ENCODE data around the gene CLCNKA.

CLCNKA gene

DNA sequence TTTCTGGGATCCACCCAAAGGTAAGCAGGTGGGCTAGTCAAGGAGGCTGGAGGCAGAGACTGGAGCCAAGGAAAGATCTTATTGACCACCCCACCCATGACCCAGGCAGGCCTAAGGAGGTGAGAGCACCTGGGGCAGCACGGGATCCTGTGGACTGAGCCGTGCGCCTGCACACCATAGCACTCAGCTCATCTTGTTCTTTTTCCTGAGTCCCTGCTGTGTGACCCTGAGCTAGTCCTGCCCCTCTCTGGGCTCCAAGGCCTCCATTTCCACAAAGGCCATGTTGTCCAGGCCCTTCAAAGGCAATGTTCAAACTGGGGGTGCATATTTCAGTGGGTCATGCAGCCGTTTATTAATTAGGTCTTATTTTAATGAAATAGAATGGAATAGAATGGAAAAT, 44.4 kb downstream of the CLCNKA start:
- DNase-seq, result no peak

DNA sequence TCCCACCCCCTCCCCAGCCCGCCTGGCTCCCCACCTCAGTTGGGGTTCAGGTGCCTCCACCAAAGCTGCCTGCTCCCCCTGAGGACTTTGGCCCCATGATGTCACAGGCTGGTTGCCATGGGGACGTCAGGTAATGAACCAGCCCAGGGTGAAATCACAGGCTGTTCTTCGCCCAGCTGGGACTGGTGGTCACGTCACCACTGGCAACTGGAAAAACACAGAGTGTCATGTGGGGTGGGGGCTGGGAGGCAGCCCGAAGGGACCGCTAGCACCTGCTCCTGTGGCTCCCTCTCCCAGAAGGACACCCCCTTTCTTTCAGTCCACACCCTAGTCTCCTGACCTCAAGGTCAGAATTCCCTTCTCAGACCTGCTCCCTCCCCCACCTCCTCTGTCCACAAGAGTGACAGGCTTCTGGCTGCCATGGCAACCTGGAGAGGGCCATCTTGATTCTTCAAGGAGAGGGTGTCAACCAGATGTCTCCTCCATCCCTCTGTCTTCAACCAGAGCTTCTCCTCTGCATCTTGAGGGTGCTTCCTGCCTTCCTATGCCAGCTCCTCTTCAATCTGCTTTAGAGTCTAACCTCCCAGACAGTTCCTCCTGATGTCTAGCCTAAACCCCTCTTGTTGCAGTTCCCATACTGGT, 45.4 kb downstream of the CLCNKA start:
- no peak for DNase-seq

DNA sequence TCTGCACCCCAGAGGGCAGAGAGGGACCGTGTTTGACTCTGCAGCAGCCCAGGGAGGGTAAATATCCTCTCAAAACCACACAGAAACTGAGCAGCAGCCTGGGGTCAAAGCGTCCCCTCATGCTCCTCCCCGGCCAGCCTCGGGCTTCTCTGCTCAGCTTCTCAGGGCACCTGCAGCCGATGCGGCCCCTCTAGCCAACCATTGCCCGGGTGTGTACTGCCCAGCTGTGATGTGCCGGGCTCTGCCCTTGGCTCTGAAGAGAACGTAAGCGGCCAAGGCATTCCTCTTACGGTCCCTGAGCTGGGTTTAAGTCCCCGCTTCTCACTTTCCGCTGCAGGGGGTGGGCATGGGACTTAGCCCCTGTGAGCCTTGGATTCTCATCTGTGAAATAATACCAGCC, 46.1 kb downstream of the CLCNKA start:
- no peak for DNase-seq

DNA sequence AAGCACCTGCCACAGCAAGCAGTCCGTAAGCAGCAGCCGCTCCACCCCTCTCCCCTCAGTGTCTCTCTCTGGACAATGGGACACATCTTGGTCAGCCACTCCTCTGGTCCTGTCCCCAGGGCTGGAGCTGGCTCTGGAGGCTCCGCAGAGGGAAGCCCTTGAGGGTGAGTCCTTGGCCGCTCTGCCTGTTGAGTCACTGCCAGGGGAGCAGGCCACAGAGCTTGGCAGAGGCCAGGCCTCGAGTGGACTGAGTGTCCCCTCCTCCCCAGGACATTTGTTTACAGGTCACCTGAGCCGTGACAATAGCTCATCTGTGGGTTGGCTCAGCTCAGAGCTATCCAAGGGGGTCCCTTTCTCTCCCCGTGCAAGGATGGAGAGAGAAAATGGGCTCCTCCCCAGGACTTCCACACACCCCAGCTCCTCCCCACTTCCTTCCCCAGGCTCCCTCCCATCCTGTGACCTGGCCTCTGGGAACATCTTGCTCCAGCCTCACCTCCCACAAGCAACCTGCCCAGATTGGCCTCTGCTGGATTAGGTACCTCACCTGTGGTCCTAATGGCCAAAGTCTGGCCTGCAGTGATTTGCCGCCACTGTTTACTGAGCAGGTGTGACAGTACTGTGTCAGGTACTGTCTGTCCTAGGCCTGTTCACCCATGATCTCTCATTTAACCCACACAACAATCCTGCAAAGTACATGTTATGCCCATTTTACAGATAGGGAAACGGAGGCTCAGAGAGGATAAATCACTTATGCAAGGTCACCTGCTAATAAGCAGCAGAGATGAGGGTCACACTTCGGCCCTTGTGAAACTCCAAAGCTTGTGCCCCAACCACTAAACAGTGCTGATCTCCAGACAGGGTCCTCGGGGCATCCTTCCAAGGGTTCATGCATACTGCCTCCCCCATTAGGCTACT, 46.8 kb downstream of the CLCNKA start:
- no peak for DNase-seq

DNA sequence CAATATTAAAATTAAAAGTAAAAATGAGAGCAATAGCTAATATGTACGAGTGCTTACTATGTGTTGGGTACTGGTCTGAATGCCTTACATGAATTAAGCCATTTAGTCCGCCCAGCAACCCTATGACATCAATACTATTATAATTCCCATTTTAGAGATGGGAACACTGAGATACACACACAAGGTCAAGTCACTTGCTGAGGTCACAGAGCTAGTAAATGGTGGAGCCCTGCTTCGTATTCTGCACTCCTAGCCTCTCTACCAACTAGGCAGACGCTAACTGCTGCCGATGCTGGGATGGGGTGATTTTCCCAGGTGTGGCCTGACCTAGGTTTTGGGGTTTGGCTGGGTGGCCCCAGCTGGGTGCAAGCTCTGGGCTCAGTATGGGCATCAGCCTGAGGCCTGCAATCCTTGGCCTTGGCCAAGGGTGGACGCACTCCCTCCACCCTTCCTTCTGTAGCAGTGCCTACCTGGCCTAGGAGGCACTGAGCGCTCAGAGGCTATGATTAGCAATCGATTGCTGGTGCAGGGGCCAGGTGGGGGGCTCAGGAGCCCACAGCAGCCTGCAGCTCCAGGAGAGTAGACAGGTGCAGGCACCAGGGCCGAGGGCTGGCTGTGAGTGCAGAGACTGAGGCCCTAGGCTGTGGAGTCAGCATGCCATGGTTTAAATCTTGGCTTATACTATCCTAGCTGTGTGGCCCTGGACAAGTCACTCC, 49.0 kb downstream of the CLCNKA start:
- DNase-seq, result no peak

DNA sequence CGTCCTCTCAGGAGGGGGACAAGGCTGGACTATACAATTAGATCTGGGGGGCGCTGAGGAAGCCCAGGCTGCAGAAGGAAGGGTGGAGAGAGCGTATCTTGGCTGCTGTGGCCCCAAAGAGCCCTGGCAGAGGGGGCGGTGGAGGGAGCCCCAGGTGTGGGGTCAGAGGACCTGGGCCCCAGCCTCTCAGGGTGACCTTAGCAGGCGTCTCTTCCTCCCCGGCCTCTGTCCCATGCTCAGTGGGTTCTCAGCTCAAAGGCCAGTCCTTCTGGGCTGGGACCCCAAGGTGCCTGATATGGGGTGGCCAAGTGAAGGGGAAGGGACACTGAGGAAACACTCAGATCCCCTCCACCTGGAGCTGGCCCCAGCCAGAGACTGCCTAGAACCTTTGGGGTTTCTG, 49.8 kb downstream of the CLCNKA start:
- no peak for DNase-seq

DNA sequence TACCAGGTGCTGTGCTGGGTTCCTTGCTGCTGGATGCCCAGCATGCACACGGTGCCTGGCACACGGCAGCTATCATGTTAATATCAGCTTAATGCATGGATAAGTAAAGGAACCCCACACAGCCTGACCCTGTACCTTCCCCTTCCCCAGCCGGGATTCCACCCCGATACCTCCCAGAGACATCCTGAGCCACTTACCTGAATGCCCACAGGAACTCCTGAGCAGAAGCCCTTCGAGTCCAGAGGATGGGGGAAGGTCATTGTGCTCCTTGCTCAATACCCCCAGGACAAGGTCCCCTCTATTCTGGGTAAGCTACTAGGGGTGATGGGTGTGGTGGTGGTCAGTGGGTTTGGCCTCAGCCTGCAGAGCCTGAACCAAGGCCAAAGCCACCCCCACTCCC, 50.3 kb downstream of the CLCNKA start:
- DNase-seq, result no peak

DNA sequence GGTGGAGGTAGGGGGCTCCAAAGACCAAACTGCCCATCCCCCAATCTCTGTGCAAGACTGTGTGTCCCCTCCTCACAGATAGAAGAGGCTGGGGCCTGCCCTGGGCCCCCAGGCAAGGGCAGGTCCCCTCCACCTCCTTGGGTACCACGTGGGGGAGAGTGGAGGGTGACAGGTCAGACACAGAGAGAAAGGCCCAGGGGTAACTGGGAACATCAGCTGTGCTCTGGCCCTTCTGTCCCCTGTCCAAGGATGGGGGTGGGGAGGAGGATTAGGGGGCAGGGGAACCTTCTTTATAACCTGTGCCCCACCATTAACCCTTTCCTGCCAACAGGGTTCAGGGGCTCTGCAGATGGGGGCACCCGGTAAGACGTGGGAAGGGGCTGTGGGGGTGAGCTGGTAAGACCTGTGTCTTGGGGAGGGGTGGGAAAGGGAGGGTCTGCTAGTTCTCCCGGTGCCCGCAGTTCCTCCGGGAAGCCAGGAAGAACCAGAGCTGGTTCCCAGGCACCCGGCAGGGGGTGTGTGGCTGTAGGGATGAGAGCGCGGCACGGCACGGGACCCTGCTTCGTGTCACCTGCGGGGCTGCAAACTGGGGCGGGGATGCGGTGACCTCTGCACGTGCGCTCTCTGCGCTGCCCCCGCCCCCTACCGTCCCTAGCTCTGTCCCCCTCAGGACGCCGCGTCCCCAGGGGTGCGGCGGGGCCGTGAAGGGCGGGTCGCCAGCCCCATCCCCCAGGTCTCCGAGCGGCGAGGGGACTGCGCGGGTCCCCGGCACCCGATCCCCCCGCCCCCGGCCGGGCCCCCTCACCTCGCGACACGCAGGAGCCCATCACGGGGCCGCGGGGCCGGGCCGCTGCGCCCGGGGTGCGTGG, 51.0 kb downstream of the CLCNKA start:
- no peak for DNase-seq

DNA sequence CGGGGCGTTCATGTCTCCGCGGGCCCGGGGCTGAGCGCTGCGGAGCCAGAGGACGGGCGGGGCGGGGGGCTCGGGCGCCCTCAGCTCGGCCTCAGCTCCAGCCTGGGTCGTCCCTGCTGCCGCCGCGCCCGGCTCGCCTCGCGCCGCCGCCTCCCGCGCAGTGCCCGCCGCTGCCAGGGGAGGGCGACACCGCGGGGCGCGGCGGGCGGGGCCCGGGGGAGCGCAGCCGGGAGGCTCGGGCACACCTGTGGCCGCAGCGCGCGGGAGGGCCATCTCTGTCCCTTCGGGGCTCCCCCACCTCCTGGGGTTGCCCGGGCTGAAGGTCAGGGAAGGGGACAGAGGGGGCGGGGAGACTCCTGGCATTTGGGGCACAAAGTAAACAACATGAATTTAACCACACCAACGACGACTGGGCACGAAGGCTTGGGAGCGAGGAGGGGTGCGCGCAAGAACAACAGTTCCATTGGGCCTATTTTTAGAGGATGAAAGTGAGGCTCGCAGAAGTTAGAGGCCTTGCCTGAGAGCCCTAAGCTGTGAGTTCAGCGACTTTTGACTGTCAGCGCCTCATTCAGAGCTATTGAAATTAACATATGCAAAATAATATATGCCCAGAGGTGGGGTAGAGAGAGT, 51.8 kb downstream of the CLCNKA start, which contains the start of gene FAM131C:
FAM131C (minus strand) TSS at position 162 of the 630 bp plus-strand sequence. CDS start 209 bp downstream, outside the sequence.
- peak; percentile 51 for DNase-seq

DNA sequence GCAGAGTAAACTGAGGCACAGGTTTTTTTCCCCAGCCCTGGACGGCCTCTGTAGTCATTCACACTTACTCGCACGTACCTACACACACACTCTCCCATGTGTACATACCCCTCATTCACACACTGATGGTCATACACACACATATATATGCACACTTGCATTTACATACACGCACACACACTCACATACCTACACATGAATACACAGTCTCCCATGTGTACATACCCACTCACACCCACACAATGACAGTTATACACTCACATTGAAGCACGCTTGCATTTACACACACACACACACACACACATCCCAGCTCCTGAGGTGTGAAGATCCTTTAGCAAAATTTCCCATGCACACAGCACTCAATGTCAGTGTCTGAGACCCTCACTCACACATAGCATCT, 52.4 kb downstream of the CLCNKA start:
- DNase-seq, result no peak

DNA sequence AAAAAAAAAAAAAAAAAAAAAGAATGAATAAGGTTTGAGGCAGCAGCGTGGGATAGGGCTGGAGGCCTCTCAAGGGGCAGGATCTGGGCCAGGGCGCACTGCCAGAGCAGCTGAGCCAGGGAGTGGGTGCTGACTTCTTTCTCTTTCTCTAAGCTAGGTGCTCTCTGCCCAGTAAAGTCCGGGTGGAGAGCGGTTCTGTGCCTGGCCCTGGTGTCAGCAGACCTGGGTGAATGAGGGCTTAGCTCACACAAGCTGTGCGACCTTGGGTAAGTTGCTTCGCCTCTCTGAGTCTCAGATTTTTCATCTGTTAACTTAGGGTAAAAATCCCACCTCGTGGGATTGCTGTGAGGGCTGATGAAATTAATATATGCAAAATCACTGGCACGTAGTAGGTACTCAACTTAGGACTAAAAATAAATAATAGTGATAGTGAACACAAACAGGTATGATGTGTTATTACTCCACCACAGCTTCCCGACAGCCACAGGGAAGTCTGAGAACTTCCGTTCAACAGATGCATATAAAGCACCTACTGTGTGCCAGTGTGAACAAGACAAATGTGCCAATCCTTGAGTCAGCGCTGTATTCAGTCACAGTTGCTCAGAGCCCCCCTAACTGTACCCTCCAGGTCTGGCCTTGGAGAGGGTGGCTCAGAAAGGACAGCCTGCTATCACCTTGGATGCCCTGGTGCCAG, 53.6 kb downstream of the CLCNKA start:
- DNase-seq, result no peak

DNA sequence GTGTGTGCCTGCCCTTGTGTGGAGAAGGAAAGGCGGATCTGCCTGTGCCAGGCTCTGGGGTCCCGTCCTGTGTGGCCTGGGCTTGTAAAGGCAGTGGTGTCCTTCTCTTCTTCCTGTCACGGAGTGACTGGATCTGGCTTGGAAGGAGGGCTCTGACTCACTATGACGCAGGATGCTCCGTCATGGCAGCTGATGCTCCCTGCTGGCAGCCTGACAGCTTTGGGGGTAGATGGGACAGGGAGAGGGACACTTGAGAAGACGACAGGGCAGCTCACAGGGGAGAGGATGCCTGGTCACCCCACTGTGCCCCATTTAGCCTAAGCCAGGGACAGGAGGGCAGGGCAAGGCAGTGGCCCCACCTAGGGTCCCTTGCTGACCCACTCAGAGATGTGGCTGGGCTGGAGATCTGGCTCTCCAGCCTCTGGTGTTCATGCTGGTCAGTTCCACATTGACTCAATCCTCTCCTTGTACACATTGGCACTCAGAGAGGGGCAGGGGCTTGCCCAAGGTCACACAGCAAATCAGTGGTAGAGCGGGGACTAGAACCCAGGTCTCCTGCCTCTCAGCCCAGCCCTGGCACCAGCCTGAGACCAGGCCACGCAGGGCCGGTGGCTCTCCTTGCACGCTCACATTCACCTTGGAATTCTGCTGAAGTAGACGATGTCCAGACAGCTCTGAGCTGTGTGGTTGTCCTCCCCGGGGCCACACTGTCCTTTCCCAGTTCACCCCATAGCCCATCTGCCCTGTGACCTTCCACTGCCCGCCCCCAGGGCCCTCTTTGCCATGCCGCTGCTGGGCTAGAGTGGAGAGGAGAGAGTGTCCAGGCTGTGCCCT, 54.4 kb downstream of the CLCNKA start:
- DNase-seq, result no peak

DNA sequence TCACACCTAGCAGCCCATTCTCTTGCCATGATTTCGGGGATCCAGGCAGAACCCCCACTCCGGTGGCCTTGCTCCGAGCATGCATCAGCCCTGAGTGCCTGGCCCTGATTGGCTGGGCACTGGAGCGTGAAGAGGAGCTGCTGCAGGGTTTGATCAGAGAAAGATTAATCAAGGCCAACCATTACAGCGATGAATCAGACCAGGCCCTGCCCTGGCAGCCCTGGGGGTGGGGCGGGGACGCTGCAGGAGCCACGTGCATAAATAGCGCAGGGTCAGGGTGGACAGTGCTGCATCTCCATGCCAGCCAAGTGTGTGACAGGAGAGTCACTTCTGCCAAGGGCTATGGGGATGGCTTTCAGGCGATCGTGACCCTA, 55.0 kb downstream of the CLCNKA start:
- no peak for DNase-seq

DNA sequence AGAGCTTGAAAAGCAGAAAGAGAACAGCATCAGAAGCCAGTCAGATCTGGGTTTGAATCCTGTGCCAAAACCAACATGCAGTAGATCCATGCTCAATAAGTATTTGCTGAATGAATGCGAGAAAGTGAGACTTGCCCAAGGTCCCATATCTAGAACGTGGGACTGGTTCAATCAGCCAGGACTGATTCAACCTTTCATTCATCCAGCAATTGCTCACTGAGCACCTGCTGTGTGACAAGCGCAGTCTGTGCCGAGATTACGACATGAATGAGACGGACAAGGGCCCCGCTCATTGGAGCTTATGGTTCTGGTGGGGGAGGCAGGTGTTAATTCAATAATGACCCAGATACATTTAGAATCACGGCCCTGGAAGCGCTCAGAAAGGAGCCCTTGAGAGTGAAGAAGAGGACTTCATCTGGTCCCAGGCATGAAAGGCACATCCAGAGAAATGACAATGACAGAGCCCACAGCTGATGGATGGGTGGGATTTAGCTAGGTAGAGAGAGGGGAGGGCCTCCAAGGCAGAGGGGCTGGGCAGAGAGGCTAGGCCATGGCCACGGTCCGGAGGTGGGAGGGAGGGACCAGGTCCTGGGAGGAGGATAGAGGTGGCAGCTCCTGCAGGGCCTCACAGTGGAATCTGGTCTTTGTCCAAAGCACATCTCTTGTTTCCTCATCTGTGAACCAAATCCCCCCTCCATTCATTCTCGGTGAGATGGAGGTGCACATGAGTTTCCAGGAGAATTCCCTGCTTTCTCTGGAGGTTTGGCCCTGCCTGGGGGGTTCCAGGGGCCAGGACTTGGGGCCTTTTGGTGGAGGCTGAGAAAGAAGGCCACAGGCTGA, 55.8 kb downstream of the CLCNKA start:
- DNase-seq, result no peak

DNA sequence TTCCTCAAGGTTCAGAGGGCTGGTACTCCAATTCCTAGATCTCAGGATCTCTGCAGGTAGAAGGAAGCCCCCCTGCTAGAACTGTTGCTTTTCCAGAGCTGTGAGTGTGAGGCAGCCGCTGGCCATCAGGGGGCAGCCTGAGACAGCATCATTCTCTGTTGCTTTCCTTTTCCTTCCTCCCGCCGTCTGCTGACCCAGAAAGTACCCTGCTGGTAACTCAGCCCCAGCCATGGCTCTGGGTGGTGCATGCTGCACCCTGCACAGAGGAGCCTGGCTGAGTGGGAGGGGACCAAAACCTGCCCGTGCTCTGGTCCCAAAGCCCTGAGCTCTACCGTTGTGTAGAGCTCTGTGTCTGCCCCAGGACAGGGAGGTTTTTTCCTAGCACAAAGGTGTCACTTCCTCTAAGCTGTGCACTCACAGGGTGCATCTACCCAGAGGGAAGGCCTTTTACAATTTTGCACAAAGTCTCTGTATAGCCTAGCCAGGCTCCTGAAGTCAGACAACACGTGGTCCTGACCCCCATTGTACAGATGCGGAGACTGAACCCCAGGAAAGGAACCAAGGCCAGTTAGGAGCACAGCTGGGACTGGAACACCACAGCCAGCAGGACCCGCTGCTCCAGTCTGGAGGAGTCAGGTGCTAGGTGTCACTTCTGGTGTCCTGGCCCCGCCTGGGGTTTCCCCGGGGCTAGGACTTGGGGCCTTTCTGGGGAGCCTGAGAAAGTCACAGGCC, 57.3 kb downstream of the CLCNKA start:
- DNase-seq, result peak; percentile 75

DNA sequence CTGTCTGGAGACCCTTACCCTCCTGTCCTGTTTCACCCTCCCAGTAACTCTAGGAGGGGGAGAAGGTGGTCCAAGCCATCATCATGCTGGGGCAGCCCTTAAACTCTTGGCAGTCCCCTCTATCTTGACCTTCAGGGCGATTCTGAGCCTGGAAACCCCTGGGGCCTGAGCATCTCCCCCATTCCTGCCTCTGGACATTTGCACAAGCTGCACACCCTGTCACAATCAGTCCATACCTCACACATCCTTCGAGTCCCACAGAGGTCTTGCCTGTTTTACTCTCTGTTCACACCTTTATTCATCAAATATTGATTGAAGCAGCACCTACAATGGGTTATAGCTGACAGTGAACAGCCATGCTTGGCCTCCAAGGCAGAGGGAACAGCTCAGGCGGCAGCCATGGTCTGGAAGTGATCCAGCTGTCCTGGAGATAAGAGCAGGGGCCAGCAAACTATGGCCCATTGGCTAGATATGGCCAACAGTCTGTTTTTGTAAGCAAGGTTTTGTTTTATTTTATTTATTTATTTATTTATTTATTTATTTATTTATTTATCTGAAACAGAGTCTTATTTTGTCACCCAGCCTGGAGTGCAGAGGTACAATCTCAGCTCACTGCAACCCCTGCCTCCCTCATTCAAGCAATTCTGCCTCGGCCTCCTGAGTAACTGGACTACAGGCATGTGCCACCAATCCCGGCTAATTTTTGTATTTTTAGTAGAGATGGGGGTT, 58.8 kb downstream of the CLCNKA start:
- DNase-seq, result no peak

DNA sequence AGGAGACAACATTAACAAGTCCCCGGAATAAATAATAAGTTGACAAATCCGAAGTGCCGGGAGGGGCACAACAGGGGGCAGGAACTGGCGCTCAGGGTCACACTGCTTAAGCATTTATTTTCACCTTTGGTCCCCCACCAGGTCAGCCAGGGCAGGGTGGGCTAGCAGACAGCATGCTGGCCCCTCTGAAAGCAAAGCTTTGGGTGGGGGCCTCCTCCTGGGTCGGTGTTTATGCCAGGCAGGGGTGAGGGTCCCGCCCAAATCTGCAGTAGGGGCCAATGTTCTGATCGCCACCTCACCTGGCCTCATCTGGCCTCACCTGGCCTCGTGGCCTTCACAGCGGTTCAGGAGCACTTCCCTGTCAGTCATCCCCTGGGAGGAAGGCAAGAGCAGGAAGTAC, 59.8 kb downstream of the CLCNKA start:
- DNase-seq, result no peak

All from activated CD4-positive, CD25-positive, alpha-beta regulatory T cell treated with anti-CD3 and anti-CD28 coated beads, Interleukin-2, amount 50 U/mL, for 72 hours (primary cell).